GM21723 (cell line): Measurements from ENCODE around the gene SKIL.
A peak's percentile ranks its signal among the peaks of the same experiment; 100 is the strongest.

Source experiments
- ATAC-seq: cut with Tn5 transposase; IDR thresholded peaks from one replicate; pipeline ENCODE4 v1.9.1; 2021; ENCODE audit warnings: mild to moderate bottlenecking, moderate library complexity; ENCODE audit not compliant: unreplicated experiment

Gene SKIL

GRCh38 chr3:170350515-170351413, 6.8 kb upstream of the SKIL start:
- ATAC-seq = peak; percentile 74

- ATAC-seq = peak; percentile 18
These were observed 4.6 kb upstream of the SKIL start for GRCh38 chr3:170352936-170353335.

DNA sequence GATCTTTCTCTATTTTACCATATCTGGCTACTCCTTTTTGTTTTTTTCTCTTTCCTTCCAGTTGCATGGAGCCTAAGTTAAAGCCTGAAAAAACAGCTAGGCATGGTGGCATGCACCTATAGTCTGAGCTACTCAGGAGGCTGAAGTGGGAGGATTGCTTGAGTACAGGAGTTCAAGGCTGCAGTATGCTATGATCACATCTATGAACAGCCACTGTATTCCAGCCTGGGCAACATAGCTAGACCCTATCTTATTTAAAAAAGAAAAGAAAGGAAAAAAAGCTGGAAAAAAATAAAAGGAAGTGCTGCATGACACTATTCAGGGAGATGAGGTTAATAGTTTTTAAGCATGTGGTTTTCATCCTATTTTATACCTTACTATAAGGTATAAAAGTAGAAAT, 4.0 kb upstream of the SKIL start:
- no peak for ATAC-seq

DNA sequence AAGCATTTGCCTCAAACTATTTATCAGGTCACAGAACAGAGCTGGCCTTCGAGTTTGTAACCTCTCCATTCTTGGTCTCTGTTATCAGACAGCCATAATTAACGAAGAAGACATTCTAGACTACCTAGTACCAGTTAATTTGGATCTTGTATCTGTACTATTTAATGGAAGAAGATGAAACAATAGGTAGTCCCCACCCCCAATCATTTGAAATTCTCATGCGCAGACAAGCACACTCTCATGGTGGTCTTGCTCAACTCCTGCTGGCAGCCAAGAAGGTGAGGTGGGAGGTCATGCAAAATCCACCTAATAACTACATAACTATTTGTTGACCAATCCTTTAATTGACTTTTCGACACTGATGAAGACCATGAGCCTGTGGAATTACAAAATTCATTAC, 2.8 kb upstream of the SKIL start:
- ATAC-seq = no peak

DNA sequence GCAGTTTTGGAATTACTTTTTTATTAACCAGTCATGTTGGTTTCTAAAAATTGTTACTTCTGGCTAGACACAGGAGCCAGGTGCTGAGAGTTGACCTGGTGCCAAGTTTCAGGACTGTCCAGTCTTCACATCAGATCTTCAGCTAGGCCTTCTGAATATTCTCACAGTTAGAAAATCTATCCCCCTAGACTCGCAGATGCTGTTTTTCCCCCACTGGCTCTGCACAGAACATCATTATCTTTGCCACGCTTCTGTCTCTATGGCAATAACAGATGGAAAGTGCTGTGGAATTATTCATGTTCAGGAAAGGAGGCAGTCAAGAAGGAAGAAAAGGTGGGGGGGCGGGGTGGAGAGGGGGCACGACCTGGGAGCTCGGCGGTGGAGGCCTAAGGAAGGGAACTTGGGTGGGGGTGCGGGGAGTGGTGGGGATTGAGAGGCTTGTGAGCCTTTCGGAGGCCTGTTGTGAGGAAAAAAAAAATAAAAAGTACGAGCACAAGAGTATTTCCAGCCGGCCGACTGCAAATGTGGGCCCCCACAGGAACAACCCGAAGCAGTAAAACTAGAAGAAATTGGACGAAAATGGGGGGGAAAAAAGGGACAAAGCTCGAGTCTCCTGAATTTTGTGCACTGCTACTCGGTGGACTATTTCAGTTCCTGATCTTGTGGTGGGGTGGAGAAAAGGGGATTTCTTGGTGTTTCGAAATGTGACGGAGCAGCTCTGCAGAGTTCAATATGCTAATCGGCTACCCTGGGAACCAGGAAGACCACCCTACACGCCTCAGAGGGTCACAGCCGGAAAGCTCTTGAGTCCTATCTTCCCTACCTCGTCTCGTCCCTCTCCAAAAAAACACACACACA, 1.5 kb upstream of the SKIL start:
- ATAC-seq = peak; percentile 30

DNA sequence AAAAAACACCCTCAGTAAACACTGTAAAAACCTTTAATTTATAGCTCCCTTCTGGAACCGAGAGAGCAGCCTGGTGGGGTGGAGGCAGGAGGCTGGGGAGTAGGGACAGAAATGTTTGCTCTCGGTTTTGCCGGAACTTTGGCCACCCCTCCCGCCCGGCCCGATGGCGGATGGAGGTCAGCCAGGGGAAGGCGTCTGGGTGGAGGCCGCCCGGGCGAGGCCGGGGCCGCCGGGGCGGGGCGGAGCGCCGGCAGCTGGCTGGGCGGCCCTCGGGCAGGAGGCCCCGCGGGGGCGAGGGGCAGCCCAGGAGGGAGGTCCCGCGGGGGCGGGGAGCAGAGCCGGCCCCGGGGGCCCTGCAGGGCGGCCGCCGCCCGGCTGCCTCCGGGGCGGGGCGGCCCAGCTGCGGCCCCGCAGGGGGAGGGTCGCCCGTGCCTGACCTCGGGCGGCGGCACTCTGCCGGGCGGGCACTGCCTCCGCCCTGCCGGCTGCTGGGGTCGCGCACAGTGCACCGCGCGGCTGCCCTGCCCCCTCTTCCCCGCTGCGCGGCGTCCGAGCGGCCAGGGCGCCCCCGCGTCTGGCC, 829 bp upstream of the SKIL start:
- ATAC-seq = peak; percentile 48

GRCh38 chr3:170358042-170359010, 811 bp downstream of the SKIL start:
- peak; percentile 24 for ATAC-seq

DNA sequence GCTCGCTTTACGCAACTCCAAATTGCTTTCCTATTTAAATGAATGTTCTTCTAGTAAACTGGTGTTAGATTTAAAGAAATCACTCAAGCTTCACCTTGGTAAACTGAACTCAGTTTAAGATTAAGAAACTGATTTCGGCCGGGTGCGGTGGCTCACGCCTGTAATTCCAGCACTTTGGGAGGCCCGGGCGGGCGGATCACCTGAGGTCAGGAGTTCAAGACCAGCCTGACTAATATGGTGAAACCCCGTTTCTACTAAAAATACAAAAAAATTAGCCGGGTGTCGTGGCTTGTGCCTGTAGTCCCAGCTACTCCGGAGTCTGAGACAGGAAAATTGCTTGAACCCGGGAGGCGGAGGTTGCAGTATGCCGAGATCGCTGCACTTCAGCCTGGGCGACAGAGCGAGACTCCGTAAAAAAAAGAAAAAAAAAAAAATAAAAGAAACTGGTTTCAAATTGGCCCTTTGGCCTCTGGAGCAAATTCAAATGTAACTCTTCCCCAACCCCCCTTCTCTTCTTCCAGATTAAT, 1.7 kb downstream of the SKIL start:
- ATAC-seq = no peak

DNA sequence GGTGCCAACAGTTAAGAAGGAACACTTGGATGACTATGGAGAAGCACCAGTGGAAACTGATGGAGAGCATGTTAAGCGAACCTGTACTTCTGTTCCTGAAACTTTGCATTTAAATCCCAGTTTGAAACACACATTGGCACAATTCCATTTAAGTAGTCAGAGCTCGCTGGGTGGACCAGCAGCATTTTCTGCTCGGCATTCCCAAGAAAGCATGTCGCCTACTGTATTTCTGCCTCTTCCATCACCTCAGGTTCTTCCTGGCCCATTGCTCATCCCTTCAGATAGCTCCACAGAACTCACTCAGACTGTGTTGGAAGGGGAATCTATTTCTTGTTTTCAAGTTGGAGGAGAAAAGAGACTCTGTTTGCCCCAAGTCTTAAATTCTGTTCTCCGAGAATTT, 3.0 kb downstream of the SKIL start:
- no peak for ATAC-seq

- ATAC-seq = no peak
These were observed 3.4 kb downstream of the SKIL start for GRCh38 chr3:170360916-170361315.

- ATAC-seq = no peak
These were observed 4.2 kb downstream of the SKIL start for GRCh38 chr3:170361711-170362110.

- ATAC-seq = no peak
These were observed 6.0 kb downstream of the SKIL start for GRCh38 chr3:170363471-170363994.

DNA sequence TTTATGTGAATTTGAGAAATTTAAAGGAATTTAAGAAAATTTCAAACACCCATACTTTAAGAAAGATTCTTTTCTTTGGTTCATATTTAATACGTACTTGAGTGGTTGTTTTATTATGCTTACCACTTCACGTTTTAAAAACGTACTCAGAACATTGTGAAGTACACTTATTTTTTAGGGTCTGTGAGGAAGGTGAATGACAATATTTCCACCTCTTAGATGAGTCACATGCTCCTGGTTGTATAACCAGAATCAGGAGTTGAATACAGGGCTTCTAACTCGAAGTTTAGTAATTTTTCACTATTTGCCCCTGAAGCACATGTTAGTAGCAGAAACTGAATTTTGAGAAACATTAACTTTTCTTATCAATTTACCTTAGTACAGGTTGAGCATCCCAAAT, 7.5 kb downstream of the SKIL start:
- no peak for ATAC-seq

DNA sequence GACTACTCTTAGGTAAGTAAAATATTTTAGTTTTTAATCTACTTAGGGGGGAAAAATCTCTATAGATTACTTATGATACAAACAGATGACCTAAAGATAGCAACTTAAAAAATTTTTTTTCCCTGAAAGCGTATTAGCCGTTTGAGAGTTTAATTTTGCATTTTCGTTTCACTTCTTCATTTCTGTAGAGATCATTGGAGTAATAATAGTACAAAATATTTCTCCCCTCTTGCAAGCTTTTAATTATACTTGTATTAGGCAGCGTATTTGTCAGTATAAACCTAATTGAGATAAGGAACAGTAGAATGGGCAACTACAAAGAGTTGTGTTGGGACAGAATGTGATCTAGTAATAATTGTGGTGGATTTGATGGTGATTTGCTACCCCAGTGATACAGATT, 10.3 kb downstream of the SKIL start:
- peak; percentile 67 for ATAC-seq

DNA sequence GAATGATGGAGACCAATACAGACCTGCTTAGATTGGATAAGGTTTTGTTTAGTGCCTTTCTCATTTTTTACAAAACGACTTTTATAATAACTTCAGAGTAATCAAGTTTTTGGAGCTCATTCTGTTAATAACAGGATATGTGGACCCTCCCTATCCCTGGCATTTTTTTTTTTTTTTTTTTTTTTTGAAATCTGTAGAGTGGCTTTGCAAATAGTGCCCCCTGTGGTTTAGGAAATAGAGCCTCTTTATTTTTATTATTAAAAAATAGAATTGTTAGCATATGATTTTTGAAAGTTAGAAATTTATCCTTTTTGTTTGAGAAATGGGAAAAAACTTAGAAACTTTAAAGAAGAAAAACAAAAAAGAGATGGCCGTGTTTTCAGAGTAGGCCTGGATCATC, 11.4 kb downstream of the SKIL start:
- no peak for ATAC-seq

GRCh38 chr3:170372190-170372879, 14.8 kb downstream of the SKIL start:
- no peak for ATAC-seq

DNA sequence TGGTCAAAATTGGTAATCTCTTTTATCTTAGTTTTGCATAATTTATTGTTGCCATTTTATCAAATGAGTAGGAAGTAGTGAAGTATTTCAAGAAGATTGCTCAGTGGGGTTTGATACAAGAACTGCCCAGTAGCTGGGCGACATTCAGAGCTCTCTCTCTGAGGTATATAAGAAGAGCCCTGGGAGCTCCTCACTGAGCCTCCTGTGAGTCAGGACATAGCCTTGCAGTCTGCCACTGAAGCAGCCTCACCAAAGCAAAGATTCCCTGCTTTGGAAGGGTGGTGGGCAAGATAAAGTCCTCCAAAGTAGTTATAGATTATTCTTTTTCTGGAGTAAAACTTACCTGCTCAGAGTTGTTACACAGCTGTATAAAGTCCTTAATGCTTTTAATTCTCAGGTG, 26.1 kb downstream of the SKIL start:
- no peak for ATAC-seq

- ATAC-seq = no peak
These were observed 29.0 kb downstream of the SKIL start for GRCh38 chr3:170386468-170386867.

GRCh38 chr3:170387950-170388349, 30.4 kb downstream of the SKIL start:
- ATAC-seq = no peak
